Neuronal stem cell (in vitro differentiated cells): ENCODE measurements around the gene PDE4DIP.
"Not testable (repeated sequence)": the region's sequence is repeated elsewhere in the genome, so short reads cannot be mapped to it uniquely, and the experiment has no call there.

Source experiments
- DNase-seq: peaks from one replicate; pipeline ENCODE4 v3.0.0-alpha.2; 2013; ENCODE audit warnings: low spot score
- H2AFZ ChIP-seq: one replicate; pipeline ENCODE4 v1.6.1; 2013; ENCODE audit warnings: mild to moderate bottlenecking, low read length, inconsistent platforms
- H2AK5ac ChIP-seq: 2 replicates; pipeline ENCODE4 v1.6.1; 2013; ENCODE audit warnings: low read depth, mild to moderate bottlenecking, inconsistent platforms, low read length, moderate library complexity, mixed read lengths
- H2BK120ac ChIP-seq: 2 replicates; pipeline ENCODE4 v1.6.1; 2013; ENCODE audit warnings: low read depth, mild to moderate bottlenecking, inconsistent platforms, low read length, moderate library complexity, mixed read lengths
- H2BK12ac ChIP-seq: one replicate; pipeline ENCODE4 v1.6.1; 2013; ENCODE audit warnings: low read length, inconsistent platforms
- H2BK15ac ChIP-seq: 2 replicates; pipeline ENCODE4 v1.6.1; 2013; ENCODE audit warnings: mild to moderate bottlenecking, low read length, inconsistent platforms, mixed read lengths
- H2BK5ac ChIP-seq: one replicate; pipeline ENCODE4 v1.6.1; 2013; ENCODE audit warnings: inconsistent platforms, mild to moderate bottlenecking, low read length, moderate library complexity
- H3K14ac ChIP-seq: one replicate; pipeline ENCODE4 v1.6.1; 2013; ENCODE audit warnings: low read length, inconsistent platforms
- H3K18ac ChIP-seq: 2 replicates; pipeline ENCODE4 v1.6.1; 2013; ENCODE audit warnings: low read length, inconsistent platforms
- H3K23ac ChIP-seq: 2 replicates; pipeline ENCODE4 v1.6.1; 2013; ENCODE audit warnings: low read depth, mild to moderate bottlenecking, mixed read lengths, low read length, inconsistent platforms; ENCODE audit not compliant: poor library complexity
- H3K27ac ChIP-seq: replicated peaks from 3 replicates; pipeline ENCODE4 v1.5.1; 2013; ENCODE audit warnings: low read length, inconsistent platforms
- H3K27me3 ChIP-seq, 3 experiments: 2 replicates each; pipeline ENCODE4 v1.6.1; 2013; ENCODE audit warnings: low read length in 3 of 3, mild to moderate bottlenecking in 2 of 3, inconsistent platforms in 1 of 3, low read depth in 1 of 3, mixed read lengths in 1 of 3, moderate library complexity in 1 of 3; ENCODE audit not compliant: control insufficient read depth in 3 of 3, insufficient read depth in 3 of 3
- H3K36me3 ChIP-seq, 2 donors: replicated peaks in 1 of 2; 2 replicates each; pipeline ENCODE4 v1.6.1; 2013; ENCODE audit warnings: low read length in 2 of 2; ENCODE audit not compliant: control insufficient read depth in 2 of 2, insufficient read depth in 2 of 2
- H3K4ac ChIP-seq: 2 replicates; pipeline ENCODE4 v1.6.1; 2013; ENCODE audit warnings: inconsistent platforms, mild to moderate bottlenecking, low read length, moderate library complexity
- H3K4me1 ChIP-seq, 2 donors: 1 replicate in 1 of 2; 2 replicates in 1 of 2; pipeline ENCODE4 v1.6.1; 2013; ENCODE audit warnings: low read length in 2 of 2, low read depth in 1 of 2; ENCODE audit not compliant: control insufficient read depth in 2 of 2, insufficient read depth in 1 of 2
- H3K4me2 ChIP-seq: one replicate; pipeline ENCODE4 v1.6.1; 2013; ENCODE audit warnings: mild to moderate bottlenecking, low read length, inconsistent platforms; ENCODE audit not compliant: insufficient read depth, poor library complexity, severe bottlenecking
- H3K4me3 ChIP-seq, 2 donors: 2 replicates each; pipeline ENCODE4 v1.5.1; 2013; ENCODE audit warnings: low read length in 2 of 2, mild to moderate bottlenecking in 2 of 2, inconsistent platforms in 1 of 2, moderate library complexity in 1 of 2
- H3K79me1 ChIP-seq: one replicate; pipeline ENCODE4 v1.6.1; 2013; ENCODE audit warnings: low read depth, mild to moderate bottlenecking, inconsistent platforms, low read length, moderate library complexity
- H3K9ac ChIP-seq: one replicate; pipeline ENCODE4 v1.6.1; 2013; ENCODE audit warnings: mild to moderate bottlenecking, low read depth, low read length, inconsistent platforms; ENCODE audit not compliant: poor library complexity
- H3K9me3 ChIP-seq, 2 donors: replicated peaks in 1 of 2; 2 replicates each; pipeline versions ENCODE3 to v1.6.1; 2013; ENCODE audit warnings: low read length in 2 of 2, mild to moderate bottlenecking in 2 of 2, inconsistent platforms in 1 of 2, low read depth in 1 of 2, mixed read lengths in 1 of 2, moderate library complexity in 1 of 2; ENCODE audit not compliant: control insufficient read depth in 2 of 2, insufficient read depth in 1 of 2
- H4K8ac ChIP-seq: one replicate; pipeline ENCODE4 v1.6.1; 2013; ENCODE audit warnings: low read depth, mild to moderate bottlenecking, inconsistent platforms, low read length, moderate library complexity
- H4K91ac ChIP-seq: one replicate; pipeline ENCODE4 v1.6.1; 2013; ENCODE audit warnings: low read length, low read depth, mild to moderate bottlenecking, inconsistent platforms; ENCODE audit not compliant: poor library complexity
- WGBS, 2 donors: extraction: QIAGEN DNeasy Blood & Tissue Kit; methylation state at CpG; one replicate each; pipeline ENCODE4 v1.1.7; 2013; ENCODE audit warnings: missing lambda C conversion rate in 2 of 2, mixed read lengths in 1 of 2; ENCODE audit not compliant: insufficient read length in 2 of 2, insufficient replicate concordance in 1 of 2; ENCODE audit errors: extremely low coverage in 2 of 2; 5-methylcytosine and 5-hydroxymethylcytosine counted together

PDE4DIP gene

DNA sequence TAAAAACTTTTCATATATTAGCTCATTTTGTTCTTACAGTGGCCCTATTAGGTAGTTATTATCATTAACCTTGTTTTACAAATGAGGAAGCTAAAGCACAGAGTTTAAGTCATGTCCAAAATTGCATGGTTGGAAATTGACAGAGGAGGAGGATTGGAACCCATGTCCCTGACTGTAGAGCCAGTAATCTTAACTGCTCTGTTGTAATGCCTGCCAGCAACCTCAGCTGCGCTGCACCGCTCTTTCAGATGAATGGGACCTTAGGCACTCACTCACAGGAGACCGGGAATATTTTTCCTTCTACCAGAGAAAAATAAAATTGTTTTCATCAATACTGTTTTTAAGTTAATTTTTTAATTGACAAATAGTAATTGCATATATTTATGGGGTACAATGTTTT, 14.9 kb upstream of the PDE4DIP start:
- not testable (repeated sequence) for H2BK15ac ChIP-seq

DNA sequence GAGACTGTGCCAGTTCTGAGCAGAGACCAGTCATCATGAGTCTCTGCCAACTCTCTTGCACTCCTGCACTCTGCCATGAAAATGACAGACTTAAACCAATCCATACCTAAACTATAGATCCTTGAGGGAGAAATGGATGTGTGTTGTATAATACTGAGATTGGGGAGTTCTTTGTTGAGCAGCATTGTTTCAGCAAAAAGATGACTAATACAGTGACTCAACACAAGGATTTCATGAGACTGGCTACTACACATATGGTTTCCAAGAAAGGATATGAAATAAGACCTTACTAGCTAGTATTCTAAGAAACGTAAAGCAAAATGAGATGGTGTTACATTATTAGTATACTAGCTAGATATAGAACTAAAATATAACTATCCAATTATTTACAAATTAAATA, 3.0 kb upstream of the PDE4DIP start:
- H3K23ac ChIP-seq, H3K79me1 ChIP-seq, H2AK5ac ChIP-seq, H3K27me3 ChIP-seq, H4K8ac ChIP-seq, H4K91ac ChIP-seq, H2BK15ac ChIP-seq, H3K18ac ChIP-seq, H2BK5ac ChIP-seq, H3K9me3 ChIP-seq, H3K4ac ChIP-seq, DNase-seq, H3K4me1 ChIP-seq, H3K4me2 ChIP-seq, H3K9ac ChIP-seq, H2BK12ac ChIP-seq, H3K14ac ChIP-seq, H2AFZ ChIP-seq, H3K36me3 ChIP-seq, H3K4me3 ChIP-seq, H2BK120ac ChIP-seq, H3K27ac ChIP-seq: not testable (repeated sequence)
- no CpG with 5 or more reads among the region's 1 CpG for WGBS, 2 donors

More for the DNA sequence above, 14.9 kb upstream of the PDE4DIP start:
- not testable (repeated sequence) for H3K36me3 ChIP-seq, H2BK120ac ChIP-seq, H3K9ac ChIP-seq, H2AK5ac ChIP-seq, H3K79me1 ChIP-seq, DNase-seq, H3K9me3 ChIP-seq, H4K91ac ChIP-seq, H3K18ac ChIP-seq, H3K4me3 ChIP-seq, H4K8ac ChIP-seq, H2BK5ac ChIP-seq, H3K23ac ChIP-seq, H2AFZ ChIP-seq, H2BK12ac ChIP-seq, H3K4me2 ChIP-seq, H3K27me3 ChIP-seq, H3K14ac ChIP-seq, H3K4ac ChIP-seq, H3K4me1 ChIP-seq, H3K27ac ChIP-seq
- no CpG with 5 or more reads among the region's 3 CpGs for WGBS, 2 donors

DNA sequence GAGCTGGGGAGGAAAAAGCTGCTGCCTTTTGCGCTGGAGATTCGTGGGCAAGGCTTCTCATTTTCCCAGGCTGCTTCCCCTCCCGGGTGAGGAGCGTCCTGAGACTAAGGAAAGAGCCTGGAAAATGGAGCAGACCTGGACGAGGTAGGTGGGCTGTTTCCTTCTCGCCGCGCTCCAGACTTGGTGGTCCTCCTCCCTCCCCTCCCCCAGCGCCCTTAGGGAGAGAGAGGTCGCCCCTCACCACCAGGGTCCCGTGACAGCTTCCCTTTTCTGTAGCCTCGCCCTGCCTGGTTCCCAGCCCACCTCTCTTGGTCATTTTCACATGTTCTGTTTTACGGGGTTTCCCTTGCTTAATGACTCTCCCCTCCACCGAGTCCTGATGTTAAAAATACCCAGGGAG, 423 bp downstream of the PDE4DIP start:
- H2BK12ac ChIP-seq, H3K9ac ChIP-seq, H4K8ac ChIP-seq, H3K36me3 ChIP-seq, H2BK5ac ChIP-seq, H3K4ac ChIP-seq, H3K18ac ChIP-seq, DNase-seq, H3K4me2 ChIP-seq, H3K4me1 ChIP-seq, H3K23ac ChIP-seq, H2AK5ac ChIP-seq, H2BK15ac ChIP-seq, H2BK120ac ChIP-seq, H3K4me3 ChIP-seq, H4K91ac ChIP-seq, H3K9me3 ChIP-seq, H3K79me1 ChIP-seq, H3K14ac ChIP-seq, H3K27me3 ChIP-seq, H3K27ac ChIP-seq, H2AFZ ChIP-seq: not testable (repeated sequence)
- no CpG with 5 or more reads among the region's 14 CpGs for WGBS, 2 donors

DNA sequence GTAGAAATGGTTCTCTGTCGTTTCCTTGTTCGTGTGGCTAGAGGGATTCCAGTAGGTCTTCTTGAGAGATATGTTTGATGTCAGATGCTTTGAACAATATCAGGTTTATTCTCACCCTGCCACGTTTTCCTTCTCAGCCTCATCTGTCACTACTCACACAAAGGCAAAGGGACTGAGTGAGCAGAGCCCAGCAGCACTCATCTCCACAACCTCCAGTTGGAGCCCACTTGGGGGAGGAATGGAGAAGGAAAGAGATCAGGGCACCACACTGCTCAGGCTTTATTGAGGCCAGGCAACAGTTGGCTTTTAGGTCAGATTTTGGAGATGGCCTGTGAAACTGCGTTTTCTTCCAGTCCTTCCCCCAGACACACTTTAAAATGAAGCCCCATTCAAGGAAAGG, 840 bp downstream of the PDE4DIP start:
- not testable (repeated sequence) for H3K27ac ChIP-seq, H3K4ac ChIP-seq, H2BK5ac ChIP-seq, H2AFZ ChIP-seq, H2BK15ac ChIP-seq, H3K27me3 ChIP-seq, H3K14ac ChIP-seq, H4K91ac ChIP-seq, H3K4me2 ChIP-seq, H3K23ac ChIP-seq, H2BK12ac ChIP-seq, H3K4me1 ChIP-seq, H3K9ac ChIP-seq, H3K9me3 ChIP-seq, H3K36me3 ChIP-seq, H2AK5ac ChIP-seq, H3K4me3 ChIP-seq, H2BK120ac ChIP-seq, H3K79me1 ChIP-seq, H4K8ac ChIP-seq, DNase-seq, H3K18ac ChIP-seq
- WGBS, 2 donors = no CpG with 5 or more reads among the region's 4 CpGs
